ENCODE data around the gene SLC35A2.
A peak's percentile ranks its signal among the peaks of the same experiment; 100 is the strongest.

The SLC35A2 gene

DNA sequence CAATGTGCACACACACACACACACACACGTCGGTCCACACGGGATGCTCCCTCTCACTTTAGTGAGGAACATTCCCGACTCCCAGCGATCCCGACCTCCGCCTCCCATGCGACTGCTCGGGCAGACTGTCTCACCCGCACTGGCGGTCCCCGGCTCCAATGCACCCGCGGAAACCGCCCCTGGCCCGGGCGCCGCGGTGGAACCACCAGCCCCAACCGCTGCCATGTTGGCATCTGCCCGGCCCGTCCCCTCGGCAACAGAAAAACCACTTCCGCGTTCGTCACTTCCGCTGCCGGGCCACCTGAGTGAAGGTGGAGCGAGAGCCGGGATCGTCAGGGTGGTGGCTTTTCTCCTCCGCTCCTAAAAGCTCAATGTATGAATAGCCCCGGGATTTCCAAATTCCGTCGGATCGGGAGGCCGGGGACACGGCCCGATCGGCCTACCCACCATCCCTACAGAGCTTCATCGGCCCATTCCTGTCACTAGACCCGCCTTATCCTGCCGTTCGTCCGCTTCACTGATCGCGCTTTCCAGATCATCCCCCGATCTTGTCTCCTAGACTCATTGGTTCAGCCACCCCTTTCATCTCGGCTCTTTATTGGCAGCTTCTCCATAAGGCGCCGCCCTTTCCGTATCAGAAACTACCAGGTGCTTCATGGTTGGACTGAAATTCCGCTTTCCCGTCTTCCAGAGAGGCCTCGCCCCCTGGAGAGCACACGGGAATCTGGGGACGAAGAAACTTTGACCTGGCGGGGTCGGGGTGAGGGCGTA, at the start of gene SLC35A2:
Gene SLC35A2 (minus strand): TSS at position 235 of the 771 bp plus-strand sequence. CDS start 10 bp downstream, at position 225.
- DNase-seq, result peak; percentile 87 to 90

DNA sequence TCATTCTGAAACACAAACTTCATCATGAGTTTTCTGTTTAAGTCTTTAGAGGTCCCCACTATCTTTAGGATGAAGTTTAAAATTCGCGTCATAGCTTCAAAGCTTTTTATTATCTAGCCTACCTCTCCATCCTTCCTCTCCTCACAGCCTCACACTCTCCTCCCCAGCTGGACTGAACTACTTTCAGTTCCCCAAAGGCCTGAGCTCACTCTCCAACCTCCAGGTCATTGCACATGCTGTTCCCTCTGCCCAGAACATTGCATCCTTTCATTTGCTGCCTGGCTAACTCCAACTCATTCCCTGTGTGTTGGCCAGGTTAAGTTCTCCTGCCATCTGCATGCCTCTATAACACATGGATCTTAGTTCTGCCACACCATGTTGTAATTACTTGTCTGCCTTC, 48.8 kb upstream of the SLC35A2 start:
- no peak for DNase-seq

DNA sequence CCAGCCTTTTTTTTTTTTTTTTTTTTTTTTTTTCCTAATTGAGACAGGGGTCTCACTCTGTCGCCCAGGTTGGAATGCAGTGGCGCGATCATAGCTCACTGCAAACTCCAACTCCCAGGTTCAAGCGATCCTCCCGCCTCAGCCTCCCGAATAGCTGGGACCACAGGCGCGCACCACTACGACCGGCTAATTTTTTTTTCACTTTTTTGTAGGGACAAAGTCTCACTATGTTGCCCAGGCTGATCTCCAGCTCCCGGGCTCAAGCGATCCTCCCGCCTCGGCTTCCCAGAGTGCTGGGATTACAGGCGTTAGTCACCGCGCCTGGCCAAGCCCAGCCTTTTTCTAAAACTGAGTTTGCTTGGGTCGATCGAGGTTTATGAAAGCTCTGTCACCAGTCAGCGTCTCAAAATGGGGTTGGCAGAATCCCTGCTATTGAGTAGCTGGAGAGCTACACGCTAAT, 47.2 kb upstream of the SLC35A2 start:
- peak in 1 of 2 experiments; percentile 21 for DNase-seq

DNA sequence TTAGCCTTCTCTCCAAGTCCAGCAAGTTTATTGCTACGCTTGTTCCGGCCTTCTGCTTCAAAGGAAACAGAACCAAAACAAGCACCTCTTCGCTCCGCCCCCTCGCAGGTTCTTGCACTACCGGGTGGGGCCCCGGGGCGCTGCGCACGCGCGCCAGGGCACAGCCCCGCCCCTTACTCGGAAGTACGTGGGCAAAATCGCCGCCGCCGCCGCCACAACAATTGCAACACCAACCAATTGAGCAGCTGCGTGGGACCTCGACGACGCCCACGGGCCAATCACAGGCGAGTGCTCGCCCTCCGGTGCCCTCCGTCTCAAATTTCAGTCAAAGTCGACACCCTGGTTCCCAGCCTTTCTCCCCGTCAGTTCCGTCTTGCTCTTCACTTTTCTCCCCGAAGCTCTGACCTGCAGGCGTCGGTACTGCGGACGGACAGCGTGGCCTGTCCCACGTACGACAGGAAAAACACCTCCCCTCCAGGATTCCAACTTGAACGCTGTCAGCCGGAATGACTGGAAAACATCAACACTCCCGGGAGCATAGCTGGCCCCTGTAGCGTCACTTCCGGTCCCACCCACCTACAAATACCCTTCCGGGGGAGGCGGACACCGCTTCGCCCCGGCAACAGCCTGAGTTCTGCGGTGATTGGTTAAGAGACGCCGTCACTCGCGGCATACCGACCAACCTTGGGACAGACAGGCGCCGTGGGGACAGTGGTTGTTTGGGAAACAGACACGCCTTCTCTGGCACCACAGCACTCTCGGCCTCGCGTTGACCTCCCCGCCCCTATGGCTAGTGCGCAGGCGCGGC, 46.6 kb upstream of the SLC35A2 start:
- DNase-seq, result peak; percentile 87 to 91

DNA sequence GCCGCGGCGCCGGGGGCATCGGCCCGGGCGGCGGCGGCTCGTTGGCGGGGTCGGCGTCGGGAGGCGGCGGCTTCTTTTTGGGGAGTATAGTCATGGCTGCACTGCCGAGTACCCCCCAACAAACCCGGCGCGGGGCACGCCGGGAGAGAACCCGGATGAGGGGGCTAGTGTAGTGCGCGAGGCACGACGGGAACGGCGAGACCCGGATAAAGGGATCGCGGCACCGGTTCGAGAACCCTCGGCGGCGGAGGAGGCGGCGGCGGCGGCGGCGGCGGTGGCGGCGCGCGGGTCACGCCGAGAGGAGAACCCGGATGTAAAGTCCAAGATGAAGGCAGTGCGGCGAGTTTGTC, 46.0 kb upstream of the SLC35A2 start, which contains the start of gene OTUD5:
Gene OTUD5 (minus strand): TSS at position 131 of the 350 bp plus-strand sequence. CDS start 37 bp downstream, at position 94.
- peak; percentile 62 to 73 for DNase-seq

DNA sequence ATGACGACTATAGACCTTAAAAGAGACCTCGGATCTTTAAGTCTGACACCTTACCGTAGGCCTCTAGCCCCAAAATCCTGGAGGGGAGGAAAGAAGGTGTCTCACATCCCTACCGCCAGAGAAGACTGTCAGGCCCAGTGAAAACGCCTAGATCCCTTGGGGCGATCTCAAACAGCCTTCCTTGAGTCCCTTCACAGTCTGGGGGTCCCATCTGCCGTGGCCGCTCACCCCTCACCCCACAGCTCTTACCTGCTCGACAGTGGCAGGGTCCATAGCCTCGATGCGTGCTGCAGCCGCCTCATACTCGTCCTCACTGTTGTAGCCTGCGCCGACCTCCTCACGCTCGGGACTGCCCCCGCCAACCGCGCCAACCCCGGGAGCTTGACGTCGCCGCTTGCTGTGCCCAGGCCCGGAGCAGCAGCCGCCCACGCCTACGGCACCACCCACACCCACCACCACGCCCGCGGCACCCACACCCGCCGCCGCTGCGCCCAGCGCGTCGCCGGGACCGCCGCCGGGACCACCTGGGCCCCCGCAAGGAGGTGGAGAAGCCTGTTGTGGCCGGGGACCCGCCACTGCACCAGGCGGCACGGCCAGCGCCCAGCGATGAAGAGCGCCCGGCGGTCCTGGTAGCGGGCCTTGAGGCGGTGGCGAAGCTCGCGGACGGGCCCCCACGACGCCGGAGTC, 45.4 kb upstream of the SLC35A2 start:
- peak; percentile 48 to 63 for DNase-seq

DNA sequence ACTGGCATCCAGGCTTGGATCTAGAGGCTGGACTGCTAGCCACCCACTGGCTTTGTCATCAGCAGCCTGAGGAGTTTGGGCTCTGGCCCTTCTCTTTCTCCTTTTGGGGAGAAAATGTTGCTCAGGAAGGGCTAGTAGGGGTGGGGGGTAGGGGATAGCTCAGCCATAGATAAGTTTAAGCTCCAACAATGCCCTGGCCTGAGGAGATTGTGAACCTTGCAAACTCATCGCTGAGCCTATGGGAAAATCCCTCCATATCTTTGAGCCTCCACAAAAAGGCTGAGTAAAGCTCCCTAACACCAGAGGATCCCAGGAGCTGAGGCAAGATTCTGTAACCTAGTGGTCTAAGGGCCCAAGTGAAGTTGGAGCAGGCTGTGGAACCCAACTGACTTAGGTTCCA, 37.1 kb upstream of the SLC35A2 start:
- DNase-seq, result no peak

DNA sequence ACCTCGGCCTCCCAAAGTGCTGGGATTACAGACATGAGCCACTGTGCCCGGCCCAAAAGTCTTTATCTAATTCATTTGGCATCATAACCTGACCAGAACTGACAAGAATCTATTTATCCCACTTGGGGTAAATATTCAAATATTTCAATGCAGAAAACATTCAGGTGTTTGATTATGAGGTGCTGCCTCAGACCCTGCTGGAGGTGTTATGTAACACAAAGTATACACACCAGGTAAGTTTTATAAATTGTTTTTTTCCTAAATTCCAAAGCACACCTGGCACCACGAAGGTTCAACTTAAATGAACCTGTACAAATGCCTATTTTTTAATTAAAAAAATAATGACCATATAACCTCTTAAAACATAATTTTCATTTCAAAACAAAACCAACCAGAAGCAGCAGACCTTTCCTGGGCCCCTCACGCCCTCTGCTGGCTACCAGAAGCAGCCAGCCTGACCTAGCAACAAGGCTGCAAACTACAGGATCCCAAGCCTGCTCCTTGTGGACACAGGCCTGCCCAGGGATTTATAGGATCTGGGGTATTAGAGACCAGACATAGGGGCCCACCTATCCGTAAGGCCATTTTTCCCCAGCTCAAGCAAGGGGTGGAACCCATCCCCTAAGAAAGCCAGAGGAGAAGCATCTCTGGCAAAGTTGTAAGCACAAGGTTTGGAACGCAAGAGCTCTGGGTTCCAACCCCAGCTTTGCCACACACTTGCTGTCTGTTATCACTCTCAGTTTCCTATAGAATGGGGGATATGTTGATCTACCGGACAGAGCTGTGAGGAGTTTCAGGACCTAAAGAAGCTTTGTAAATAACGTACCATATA, 34.3 kb upstream of the SLC35A2 start:
- peak in 1 of 2 experiments; percentile 53 for DNase-seq

DNA sequence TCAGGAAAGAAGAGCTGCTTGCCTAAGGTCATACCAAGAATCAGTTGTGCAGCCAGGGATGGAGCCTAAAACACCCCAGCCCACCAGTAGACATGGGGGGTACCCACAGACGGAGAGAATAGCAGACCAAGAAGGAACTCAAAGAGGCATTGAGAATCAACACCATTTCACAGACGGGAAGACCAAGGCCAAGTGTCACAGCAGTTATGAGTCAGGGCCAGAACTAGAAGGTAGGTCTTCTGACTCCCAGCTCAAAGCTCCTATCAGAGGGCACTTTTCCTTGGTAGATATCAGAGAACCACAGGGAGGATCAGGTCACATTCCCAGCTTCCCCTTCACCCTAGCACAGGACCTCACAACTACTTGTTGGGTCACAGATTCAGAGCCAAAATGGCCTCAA, 31.4 kb upstream of the SLC35A2 start:
- DNase-seq, result peak in 1 of 2 experiments; percentile 23

DNA sequence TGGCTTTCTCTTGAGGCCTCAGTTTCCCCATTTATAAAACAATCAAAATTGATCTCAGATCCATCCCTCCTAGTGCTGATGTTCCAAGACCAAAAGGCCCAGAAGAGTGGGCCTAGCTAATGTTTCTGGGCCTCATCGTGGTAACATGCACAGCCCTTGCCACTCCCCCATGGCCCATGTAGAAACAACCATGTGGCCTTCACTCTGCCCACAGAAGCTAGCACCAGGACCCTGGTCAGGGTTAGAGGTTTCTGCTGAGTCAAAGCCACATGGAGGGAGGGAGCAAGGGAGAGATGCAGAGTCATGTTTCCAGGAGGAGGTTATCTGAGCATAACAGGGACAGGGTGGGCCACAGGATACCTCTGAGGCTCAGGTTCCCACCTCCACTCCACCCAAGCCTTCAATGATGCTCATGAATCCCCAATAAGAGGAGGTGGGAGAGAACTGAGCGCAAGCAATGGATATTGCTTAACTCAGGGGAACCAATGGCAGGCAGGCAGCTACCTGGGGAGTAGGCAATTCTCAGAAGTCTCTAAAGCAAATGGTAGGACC, 29.0 kb upstream of the SLC35A2 start:
- no peak for DNase-seq

DNA sequence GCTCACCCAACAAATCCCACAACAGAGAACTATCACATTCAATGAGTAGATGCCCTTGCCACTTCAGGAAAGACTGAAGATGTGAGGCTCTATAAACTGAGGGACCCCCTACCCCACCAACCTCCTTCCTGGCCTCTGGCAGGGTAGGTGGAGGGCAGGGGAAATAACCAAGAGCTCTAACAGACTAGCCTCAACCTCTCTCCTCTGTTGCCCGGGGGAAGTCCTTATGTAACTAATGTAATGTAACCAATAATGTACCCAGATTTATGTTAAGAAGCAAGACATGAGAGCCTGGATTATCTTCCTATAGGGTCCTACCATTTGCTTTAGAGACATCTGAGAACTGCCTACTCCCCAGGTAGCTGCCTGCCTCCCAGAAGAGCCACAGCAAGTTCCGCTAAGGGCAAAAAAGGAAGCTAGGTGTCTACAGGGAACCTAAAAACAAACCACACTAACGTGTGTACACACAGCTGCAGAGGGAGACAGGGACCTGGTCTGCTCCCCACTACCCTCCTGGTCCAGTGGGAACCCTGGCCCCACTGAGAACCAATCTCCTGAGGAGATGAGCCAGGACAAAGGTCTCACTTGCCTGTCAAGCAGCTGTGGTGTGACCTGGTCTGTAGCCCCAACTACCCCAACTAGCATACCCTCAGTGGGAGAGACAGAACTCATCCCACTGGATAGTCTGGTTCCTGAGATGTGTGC, 28.2 kb upstream of the SLC35A2 start:
- no peak for DNase-seq

DNA sequence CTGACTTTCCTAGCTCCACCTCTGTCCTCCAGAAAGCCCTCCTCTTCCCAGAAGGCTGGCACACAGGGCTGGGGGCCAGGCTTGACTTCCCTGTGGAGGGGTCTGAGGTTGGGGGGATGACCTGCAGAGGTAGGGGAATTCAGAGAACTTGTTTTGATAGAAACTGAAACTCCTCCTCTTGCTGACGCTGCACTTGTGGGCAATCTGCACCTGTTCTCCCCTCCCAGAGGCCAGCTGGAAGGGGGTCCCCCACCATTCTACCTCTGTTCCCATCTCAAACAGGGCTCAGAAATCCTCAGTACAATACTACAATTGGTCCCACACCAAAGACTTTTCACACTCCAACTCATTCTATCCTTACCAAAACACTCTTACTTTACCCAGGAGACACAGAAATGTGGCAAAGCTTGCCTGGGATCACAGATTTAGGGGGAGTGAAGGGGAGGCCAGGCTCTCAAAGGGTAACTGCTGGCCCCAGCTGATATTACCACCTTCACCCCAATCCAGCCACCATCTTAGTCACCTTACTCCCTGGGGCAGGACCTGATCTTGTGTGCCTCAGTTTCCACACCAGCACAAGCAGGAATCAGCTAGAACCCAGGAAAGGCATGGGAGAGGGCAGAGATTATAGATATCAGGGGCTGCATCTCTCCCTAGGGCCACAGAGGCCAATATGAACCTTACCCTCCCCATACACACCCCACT, 27.4 kb upstream of the SLC35A2 start:
- DNase-seq, result peak; percentile 77 to 81

DNA sequence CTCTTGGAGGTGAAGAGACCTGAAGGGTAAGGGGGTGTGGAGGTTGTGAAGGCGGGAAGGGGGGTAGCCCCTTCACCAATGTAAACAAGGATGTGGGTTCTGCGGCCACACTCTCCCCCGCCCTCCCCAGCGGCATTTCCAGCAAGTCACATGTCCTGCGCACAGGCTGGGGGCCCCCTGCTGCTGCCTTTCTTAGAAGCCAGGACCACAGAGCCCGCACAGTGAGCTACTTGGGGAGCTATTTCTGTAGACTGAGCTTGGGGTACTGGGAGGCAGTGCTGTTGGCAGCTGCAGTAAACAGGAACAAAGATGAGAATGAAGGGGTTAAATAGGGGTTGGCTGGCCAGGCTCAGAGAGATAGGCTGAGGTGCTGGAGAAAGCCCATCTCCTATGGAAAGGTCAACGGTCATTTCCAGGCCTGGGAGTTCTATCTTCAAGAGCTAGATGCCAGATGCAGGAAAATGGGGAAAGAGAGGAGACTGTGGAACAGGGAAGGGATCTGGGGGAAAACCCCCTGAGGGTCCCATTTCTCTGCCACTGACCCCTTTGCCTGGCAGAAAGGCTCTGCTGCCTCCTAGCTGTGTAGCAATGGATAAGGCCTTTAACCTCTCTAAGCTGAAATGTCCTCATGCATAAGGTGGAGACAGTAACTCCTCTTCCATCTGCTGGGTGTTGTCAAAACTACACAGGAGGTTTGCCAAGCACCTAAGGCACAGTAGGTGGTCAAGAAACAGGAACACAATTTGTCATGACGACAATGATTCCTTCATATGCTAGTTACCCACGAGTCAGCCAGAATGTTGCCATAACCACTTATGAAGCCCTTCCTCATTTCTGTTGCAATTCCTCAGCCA, 25.8 kb upstream of the SLC35A2 start:
- DNase-seq, result peak; percentile 88 to 91

DNA sequence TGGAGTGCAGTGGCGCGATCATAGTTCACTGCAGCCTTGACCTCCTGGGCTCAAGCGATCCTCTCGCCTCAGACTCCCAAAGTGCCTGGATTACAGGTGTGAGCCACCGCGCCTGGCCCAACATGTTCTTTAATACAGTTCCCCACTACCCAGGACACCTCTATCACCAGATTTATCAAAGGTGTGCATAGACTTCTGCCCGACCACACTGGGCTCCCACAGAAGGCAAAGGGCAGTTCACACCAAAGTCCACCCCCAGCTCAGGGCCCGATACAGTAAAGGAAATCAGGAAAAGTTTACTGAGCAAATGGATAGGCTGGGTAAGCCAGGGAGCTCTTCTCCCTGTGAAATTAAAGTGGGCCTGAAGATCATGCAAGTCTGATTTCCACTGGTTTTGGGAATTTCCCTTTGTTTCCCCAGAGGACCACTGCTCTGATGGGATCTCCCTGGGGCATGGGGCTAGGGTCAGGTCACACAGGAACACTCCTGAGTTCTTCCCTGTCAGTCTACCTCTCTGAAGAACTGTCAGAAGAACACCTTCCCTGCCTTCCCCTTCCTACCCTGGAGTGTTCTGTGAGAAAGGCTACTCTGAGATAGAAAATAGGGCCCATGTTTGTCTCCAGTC, 25.1 kb upstream of the SLC35A2 start:
- no peak for DNase-seq

DNA sequence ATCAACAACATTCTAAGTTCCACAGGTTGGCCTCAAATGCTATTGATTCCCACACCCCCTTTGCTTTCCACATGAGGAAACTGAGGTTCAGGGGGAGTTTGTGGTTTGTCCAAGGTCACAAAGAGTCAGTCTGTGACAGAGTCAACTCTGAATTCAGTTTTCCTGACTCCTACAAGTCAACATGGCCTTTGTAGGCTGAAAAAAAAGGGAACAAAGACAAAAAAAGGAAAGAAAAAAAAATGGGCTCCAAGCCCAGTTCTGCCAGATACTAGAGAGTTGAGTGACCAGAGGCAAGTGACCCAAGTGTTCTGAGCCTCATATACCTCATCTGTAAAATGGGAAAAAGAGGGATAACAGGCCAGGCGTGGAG, 23.8 kb upstream of the SLC35A2 start:
- no peak for DNase-seq

DNA sequence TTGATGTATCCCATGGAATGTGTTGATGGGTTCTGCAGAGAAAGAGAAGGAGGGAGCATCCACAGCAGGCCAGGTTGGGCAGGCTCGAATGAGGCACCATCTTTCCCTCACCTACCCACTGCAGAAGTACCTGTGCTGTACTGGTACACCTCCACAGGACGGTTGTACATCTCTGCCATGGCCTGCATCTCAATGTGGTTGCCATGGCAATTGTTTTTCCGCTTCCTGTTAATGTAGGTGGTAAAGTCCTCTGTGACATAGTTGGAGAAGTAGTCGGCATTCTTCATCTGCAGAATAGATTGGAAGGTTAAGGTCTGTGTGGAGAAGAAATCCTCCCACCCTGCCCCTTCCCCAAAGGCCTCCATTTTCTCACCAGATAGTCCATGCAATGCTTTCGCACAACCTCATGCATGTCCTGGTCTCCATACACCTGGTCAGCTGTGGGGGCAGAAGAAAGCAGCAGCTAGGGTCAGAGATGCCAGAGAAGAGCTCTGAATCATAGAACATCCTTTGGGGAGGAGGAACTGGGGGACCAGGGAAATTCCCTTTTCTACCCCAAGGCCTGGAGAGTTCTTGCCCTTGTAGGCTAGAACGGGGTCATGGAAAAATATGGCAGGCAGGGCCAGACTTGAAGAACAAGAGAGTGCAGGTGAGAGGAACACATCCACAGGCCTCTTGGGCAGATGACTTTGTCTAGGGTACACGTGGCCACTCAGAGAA, 23.3 kb upstream of the SLC35A2 start:
- no peak for DNase-seq

DNA sequence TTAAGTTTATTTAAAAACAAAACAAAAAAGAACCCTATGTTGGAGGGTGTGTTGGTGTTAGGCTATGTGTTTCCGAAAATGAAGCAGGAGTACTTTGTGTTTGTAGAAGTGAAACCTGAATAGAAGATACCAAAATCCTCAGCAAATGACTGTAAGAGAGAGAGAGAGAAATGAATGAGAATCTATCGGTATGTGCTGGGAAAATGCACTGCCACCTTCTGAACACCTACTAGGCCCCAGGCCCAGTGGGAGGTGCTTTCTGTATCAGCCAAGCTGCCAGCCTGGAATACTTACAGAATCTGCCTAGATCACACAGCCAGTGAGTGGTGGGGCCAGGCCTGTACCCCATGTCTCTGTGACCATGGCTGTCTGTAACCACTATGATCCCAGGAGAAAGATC, 22.3 kb upstream of the SLC35A2 start:
- peak in 1 of 2 experiments; percentile 63 for DNase-seq

DNA sequence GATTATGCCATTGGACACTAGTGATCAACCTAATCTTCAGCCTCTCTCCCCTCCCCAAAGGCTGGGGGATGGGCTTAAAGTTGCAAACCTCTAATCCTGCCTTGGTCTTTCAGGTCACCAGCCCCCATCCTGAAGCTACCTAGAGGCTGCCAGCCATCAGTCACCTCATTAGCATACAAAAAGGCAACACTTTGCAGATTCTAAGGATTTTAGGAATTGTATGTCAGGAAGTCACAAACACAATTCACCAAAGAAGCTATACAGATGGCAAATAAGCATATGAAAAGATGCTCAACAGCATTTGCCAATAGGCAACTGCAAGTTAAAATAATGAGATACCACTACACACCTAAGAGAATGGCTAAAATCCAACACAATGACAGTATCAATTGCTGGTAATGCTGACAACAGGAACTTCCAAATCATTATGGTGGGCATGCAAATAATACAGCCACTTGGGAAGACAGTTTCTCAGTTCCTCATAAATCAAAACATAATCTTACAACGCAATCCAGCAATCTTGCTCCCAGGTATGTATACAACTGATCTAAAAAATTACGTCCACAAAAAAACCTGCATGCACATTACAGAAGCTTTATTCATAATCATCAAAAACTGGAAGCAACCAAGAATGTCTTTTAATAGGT, 16.4 kb upstream of the SLC35A2 start:
- no peak for DNase-seq
